Gastroesophageal sphincter (tissue), 3 donors: ENCODE measurements around the gene ALOX15B.

ENCODE experiments used
- CTCF ChIP-seq, 4 experiments: fragments of 200-600 bp in 2 of 4; fragments of 450-650 bp in 2 of 4; sonication (generic) in 1 of 4; IDR thresholded peaks; one replicate each; pipeline ENCODE4 v1.5.1; 2017 to 2019; ENCODE audit warnings: antibody characterized with exemption in 4 of 4, mild to moderate bottlenecking in 2 of 4, moderate library complexity in 2 of 4
- POLR2AphosphoS5 ChIP-seq: sonication (generic); formaldehyde crosslinking; IDR thresholded peaks from one replicate; pipeline ENCODE4 v1.6.1; 2017; ENCODE audit warnings: antibody characterized with exemption

- no peak for TF ChIP-seq CTCF (IDR thresholded peaks at IDR 0.05)
- TF ChIP-seq POLR2AphosphoS5, result no peak
Observed at GRCh38 chr17:8013731-8014557, 24.9 kb upstream of the ALOX15B start.
